ENCODE measurements around the gene BTBD8.

BTBD8 gene

GRCh38 chr1:92094595-92094994 lies 14.4 kb downstream of the BTBD8 start:
- Histone ChIP-seq H3K4me3 (ENCODE audit: low read length) (no peak overlapping the region), H3K27me3 (ENCODE audit: control insufficient read depth, insufficient read depth, low read length) (no peaks in the 10 kb centered on the region), H3K9ac (ENCODE audit: low read length) (no peak overlapping the region), H3K9me3 (ENCODE audit: control insufficient read depth, low read depth, low read length) (no peaks in the 10 kb centered on the region), H3K4me1 (ENCODE audit: control insufficient read depth, low read depth, low read length) (no peaks in the 10 kb centered on the region), H3K36me3 (ENCODE audit: control insufficient read depth, low read depth, low read length) (no peaks in the 10 kb centered on the region), H3K27ac (ENCODE audit: low read length) (no peak overlapping the region)

- no peak overlapping the region for H3K27ac ChIP-seq (ENCODE audit: low read length)
- no peak overlapping the region for H3K9ac ChIP-seq (ENCODE audit: low read length)
- H3K4me1 ChIP-seq (ENCODE audit: control insufficient read depth, low read depth, low read length): no peaks in the 10 kb centered on the region
- no peaks in the 10 kb centered on the region for H3K9me3 ChIP-seq (ENCODE audit: control insufficient read depth, low read depth, low read length)
- H3K36me3 ChIP-seq (ENCODE audit: control insufficient read depth, low read depth, low read length): no peaks in the 10 kb centered on the region
- no peaks in the 10 kb centered on the region for H3K27me3 ChIP-seq (ENCODE audit: control insufficient read depth, insufficient read depth, low read length)
- H3K4me3 ChIP-seq (ENCODE audit: low read length): no peak overlapping the region
These were observed 15.7 kb downstream of the BTBD8 start for GRCh38 chr1:92095874-92096273.

GRCh38 chr1:92096317-92096716 lies 16.2 kb downstream of the BTBD8 start:
- H3K4me1 ChIP-seq (ENCODE audit: control insufficient read depth, low read depth, low read length): no peaks in the 10 kb centered on the region

GRCh38 chr1:92105546-92106081 lies 25.5 kb downstream of the BTBD8 start:
- H3K9ac ChIP-seq (ENCODE audit: low read length): no peak overlapping the region
- H3K36me3 ChIP-seq (ENCODE audit: control insufficient read depth, low read depth, low read length): no peaks in the 10 kb centered on the region
- H3K27me3 ChIP-seq (ENCODE audit: control insufficient read depth, insufficient read depth, low read length): no peaks in the 10 kb centered on the region
- H3K9me3 ChIP-seq (ENCODE audit: control insufficient read depth, low read depth, low read length): no peaks in the 10 kb centered on the region
- H3K4me3 ChIP-seq (ENCODE audit: low read length): no peak overlapping the region
- H3K27ac ChIP-seq (ENCODE audit: low read length): no peak overlapping the region
- H3K4me1 ChIP-seq (ENCODE audit: control insufficient read depth, low read depth, low read length): no peaks in the 10 kb centered on the region

More at GRCh38 chr1:92096317-92096716, 16.2 kb downstream of the BTBD8 start:
- Histone ChIP-seq H3K4me3 (ENCODE audit: low read length) (no peak overlapping the region), H3K27ac (ENCODE audit: low read length) (no peak overlapping the region), H3K36me3 (ENCODE audit: control insufficient read depth, low read depth, low read length) (no peaks in the 10 kb centered on the region), H3K9me3 (ENCODE audit: control insufficient read depth, low read depth, low read length) (no peaks in the 10 kb centered on the region), H3K27me3 (ENCODE audit: control insufficient read depth, insufficient read depth, low read length) (no peaks in the 10 kb centered on the region), H3K9ac (ENCODE audit: low read length) (no peak overlapping the region)

- H3K9me3 ChIP-seq (ENCODE audit: control insufficient read depth, low read depth, low read length): no peaks in the 10 kb centered on the region
- H3K9ac ChIP-seq (ENCODE audit: low read length): no peak overlapping the region
- H3K4me1 ChIP-seq (ENCODE audit: control insufficient read depth, low read depth, low read length): no peaks in the 10 kb centered on the region
- H3K4me3 ChIP-seq (ENCODE audit: low read length): no peak overlapping the region
- no peak overlapping the region for H3K27ac ChIP-seq (ENCODE audit: low read length)
- H3K27me3 ChIP-seq (ENCODE audit: control insufficient read depth, insufficient read depth, low read length): no peaks in the 10 kb centered on the region
- H3K36me3 ChIP-seq (ENCODE audit: control insufficient read depth, low read depth, low read length): no peaks in the 10 kb centered on the region
These were observed 28.5 kb downstream of the BTBD8 start for GRCh38 chr1:92108631-92109030.

GRCh38 chr1:92117526-92117925 lies 37.4 kb downstream of the BTBD8 start:
- no peaks in the 10 kb centered on the region for H3K4me1 ChIP-seq (ENCODE audit: control insufficient read depth, low read depth, low read length)
- no peak overlapping the region for H3K4me3 ChIP-seq (ENCODE audit: low read length)
- H3K27ac ChIP-seq (ENCODE audit: low read length): no peak overlapping the region
- no peaks in the 10 kb centered on the region for H3K27me3 ChIP-seq (ENCODE audit: control insufficient read depth, insufficient read depth, low read length)
- H3K9ac ChIP-seq (ENCODE audit: low read length): no peak overlapping the region
- H3K9me3 ChIP-seq (ENCODE audit: control insufficient read depth, low read depth, low read length): no peaks in the 10 kb centered on the region
- H3K36me3 ChIP-seq (ENCODE audit: control insufficient read depth, low read depth, low read length): no peaks in the 10 kb centered on the region

GRCh38 chr1:92118826-92119225 lies 38.7 kb downstream of the BTBD8 start:
- no peaks in the 10 kb centered on the region for H3K4me1 ChIP-seq (ENCODE audit: control insufficient read depth, low read depth, low read length)
- no peaks in the 10 kb centered on the region for H3K27me3 ChIP-seq (ENCODE audit: control insufficient read depth, insufficient read depth, low read length)
- H3K27ac ChIP-seq (ENCODE audit: low read length): no peak overlapping the region
- no peak overlapping the region for H3K4me3 ChIP-seq (ENCODE audit: low read length)
- H3K9ac ChIP-seq (ENCODE audit: low read length): no peak overlapping the region
- H3K36me3 ChIP-seq (ENCODE audit: control insufficient read depth, low read depth, low read length): no peaks in the 10 kb centered on the region
- no peaks in the 10 kb centered on the region for H3K9me3 ChIP-seq (ENCODE audit: control insufficient read depth, low read depth, low read length)

GRCh38 chr1:92123868-92124267 lies 43.7 kb downstream of the BTBD8 start:
- H3K36me3 ChIP-seq (ENCODE audit: control insufficient read depth, low read depth, low read length): no peaks in the 10 kb centered on the region
- no peak overlapping the region for H3K27ac ChIP-seq (ENCODE audit: low read length)
- no peak overlapping the region for H3K4me3 ChIP-seq (ENCODE audit: low read length)
- H3K4me1 ChIP-seq (ENCODE audit: control insufficient read depth, low read depth, low read length): no peaks in the 10 kb centered on the region
- H3K9ac ChIP-seq (ENCODE audit: low read length): no peak overlapping the region
- no peaks in the 10 kb centered on the region for H3K27me3 ChIP-seq (ENCODE audit: control insufficient read depth, insufficient read depth, low read length)
- H3K9me3 ChIP-seq (ENCODE audit: control insufficient read depth, low read depth, low read length): no peaks in the 10 kb centered on the region

- no peak overlapping the region for H3K9ac ChIP-seq (ENCODE audit: low read length)
- no peaks in the 10 kb centered on the region for H3K36me3 ChIP-seq (ENCODE audit: control insufficient read depth, low read depth, low read length)
- H3K9me3 ChIP-seq (ENCODE audit: control insufficient read depth, low read depth, low read length): no peaks in the 10 kb centered on the region
- no peak overlapping the region for H3K4me3 ChIP-seq (ENCODE audit: low read length)
- H3K27ac ChIP-seq (ENCODE audit: low read length): no peak overlapping the region
- no peaks in the 10 kb centered on the region for H3K4me1 ChIP-seq (ENCODE audit: control insufficient read depth, low read depth, low read length)
- H3K27me3 ChIP-seq (ENCODE audit: control insufficient read depth, insufficient read depth, low read length): no peaks in the 10 kb centered on the region
These were observed 45.1 kb downstream of the BTBD8 start for GRCh38 chr1:92125204-92125603.

GRCh38 chr1:92126088-92126487 lies 45.9 kb downstream of the BTBD8 start:
- H3K4me3 ChIP-seq (ENCODE audit: low read length): no peak overlapping the region
- no peaks in the 10 kb centered on the region for H3K27me3 ChIP-seq (ENCODE audit: control insufficient read depth, insufficient read depth, low read length)
- H3K9ac ChIP-seq (ENCODE audit: low read length): no peak overlapping the region
- no peak overlapping the region for H3K27ac ChIP-seq (ENCODE audit: low read length)
- no peaks in the 10 kb centered on the region for H3K4me1 ChIP-seq (ENCODE audit: control insufficient read depth, low read depth, low read length)
- H3K9me3 ChIP-seq (ENCODE audit: control insufficient read depth, low read depth, low read length): no peaks in the 10 kb centered on the region
- no peaks in the 10 kb centered on the region for H3K36me3 ChIP-seq (ENCODE audit: control insufficient read depth, low read depth, low read length)

- no peaks in the 10 kb centered on the region for H3K4me1 ChIP-seq (ENCODE audit: control insufficient read depth, low read depth, low read length)
- H3K9me3 ChIP-seq (ENCODE audit: control insufficient read depth, low read depth, low read length): no peaks in the 10 kb centered on the region
- H3K9ac ChIP-seq (ENCODE audit: low read length): no peak overlapping the region
- H3K27me3 ChIP-seq (ENCODE audit: control insufficient read depth, insufficient read depth, low read length): no peaks in the 10 kb centered on the region
- no peak overlapping the region for H3K4me3 ChIP-seq (ENCODE audit: low read length)
- H3K36me3 ChIP-seq (ENCODE audit: control insufficient read depth, low read depth, low read length): no peaks in the 10 kb centered on the region
- no peak overlapping the region for H3K27ac ChIP-seq (ENCODE audit: low read length)
These were observed 54.2 kb downstream of the BTBD8 start for GRCh38 chr1:92134331-92134730.

- Histone ChIP-seq H3K4me3 (ENCODE audit: low read length) (no peak overlapping the region), H3K27ac (ENCODE audit: low read length) (no peak overlapping the region), H3K36me3 (ENCODE audit: control insufficient read depth, low read depth, low read length) (no peaks in the 10 kb centered on the region), H3K9me3 (ENCODE audit: control insufficient read depth, low read depth, low read length) (no peaks in the 10 kb centered on the region), H3K9ac (ENCODE audit: low read length) (no peak overlapping the region), H3K4me1 (ENCODE audit: control insufficient read depth, low read depth, low read length) (no peaks in the 10 kb centered on the region), H3K27me3 (ENCODE audit: control insufficient read depth, insufficient read depth, low read length) (no peaks in the 10 kb centered on the region)
These were observed 56.2 kb downstream of the BTBD8 start for GRCh38 chr1:92136341-92136740.

All from iPS-18a (cell line).